Hepatocyte (in vitro differentiated cells): ENCODE results near the gene CLTRN. TPM values are rescaled to one million over a fixed set of nuclear protein-coding genes. Genes with fewer than 3 reads are reported as not detected.

Source experiments
- DNase-seq: peaks from one replicate; pipeline ENCODE4 v3.0.0-alpha.2; 2016; ENCODE audit warnings: low spot score
- H2AFZ ChIP-seq: fragments of 200-600 bp; sonication (generic); 2 replicates; pipeline ENCODE4 v1.6.0; 2016; ENCODE audit warnings: antibody characterized with exemption, mild to moderate bottlenecking
- H3K27ac ChIP-seq: fragments of 200-600 bp; sonication (generic); 2 replicates; pipeline ENCODE4 v1.5.1; 2016; ENCODE audit warnings: mild to moderate bottlenecking
- H3K27me3 ChIP-seq: fragments of 200-600 bp; sonication (generic); 2 replicates; pipeline ENCODE4 v1.6.1; 2016
- H3K36me3 ChIP-seq: fragments of 200-600 bp; sonication (generic); replicated peaks from 2 replicates; pipeline ENCODE4 v1.5.1; 2016; ENCODE audit warnings: low read depth; ENCODE audit not compliant: insufficient read depth
- H3K4me1 ChIP-seq: fragments of 200-600 bp; sonication (generic); 2 replicates; pipeline ENCODE4 v1.5.1; 2016; ENCODE audit warnings: mild to moderate bottlenecking, moderate library complexity; ENCODE audit not compliant: insufficient read depth
- H3K4me2 ChIP-seq: fragments of 200-600 bp; sonication (generic); 2 replicates; pipeline ENCODE4 v1.6.0; 2016
- H3K4me3 ChIP-seq: fragments of 200-600 bp; sonication (generic); 2 replicates; pipeline ENCODE4 v1.5.1; 2016; ENCODE audit warnings: mild to moderate bottlenecking
- H3K79me2 ChIP-seq: fragments of 200-600 bp; sonication (generic); 2 replicates; pipeline ENCODE4 v1.6.0; 2017; ENCODE audit warnings: mild to moderate bottlenecking
- H3K9me2 ChIP-seq: fragments of 200-600 bp; sonication (generic); replicated peaks from 2 replicates; pipeline ENCODE4 v1.6.0; 2017; ENCODE audit warnings: mild to moderate bottlenecking; ENCODE audit not compliant: insufficient read depth
- H3K9me3 ChIP-seq: fragments of 200-600 bp; sonication (generic); 2 replicates; pipeline ENCODE4 v1.5.1; 2016; ENCODE audit warnings: low read depth, mild to moderate bottlenecking
- H4K20me1 ChIP-seq: fragments of 200-600 bp; sonication (generic); 2 replicates; pipeline ENCODE4 v1.6.0; 2016; ENCODE audit warnings: mild to moderate bottlenecking; ENCODE audit not compliant: insufficient read depth, poor library complexity, severe bottlenecking
- CTCF ChIP-seq: fragments of 200-600 bp; sonication (generic); IDR thresholded peaks from 2 replicates; pipeline ENCODE4 v1.5.1; 2016; ENCODE audit warnings: antibody characterized with exemption, mild to moderate bottlenecking; ENCODE audit not compliant: poor library complexity
- EZH2 ChIP-seq: fragments of 200-600 bp; sonication (generic); IDR thresholded peaks from 2 replicates; pipeline ENCODE4 v1.6.1; 2016; ENCODE audit warnings: antibody characterized with exemption, mild to moderate bottlenecking, borderline replicate concordance
- EZH2phosphoT487 ChIP-seq: fragments of 200-600 bp; sonication (generic); IDR thresholded peaks from one replicate; pipeline ENCODE4 v1.6.1; 2018; ENCODE audit warnings: antibody characterized with exemption, mild to moderate bottlenecking, low read depth, moderate library complexity; ENCODE audit not compliant: unreplicated experiment, severe bottlenecking
- WGBS: methylation state at CpG from one replicate; pipeline ENCODE4 v1.1.6; 2016; ENCODE audit warnings: low lambda C conversion rate; ENCODE audit errors: missing lambda C conversion rate; 5-methylcytosine and 5-hydroxymethylcytosine counted together
- polyA plus RNA-seq: library from polyadenylated mRNA; unstranded; fragments of >200 nt; fragmentation: Nextera tagmentation; extraction: Ambion mirVana; gene quantifications from 2 replicates; pipeline ENCODE4 v1.2.1, GENCODE V29; 2016
- total RNA-seq: library from RNA; depleted of rRNA; stranded (reverse); fragments of >200 nt; gene quantifications from 2 replicates; pipeline ENCODE4 v1.2.3, GENCODE V29; 2014

Gene CLTRN
- total and polyA plus RNA-seq, 2 experiments from 2014 or later: 32.6 to 37.4 TPM

- Histone ChIP-seq H3K27me3 (no peaks in the 10 kb centered on the region), H3K9me2 (no peaks in the 10 kb centered on the region), H3K9me3 (no peaks in the 10 kb centered on the region), H4K20me1 (no peaks in the 10 kb centered on the region), H3K79me2 (no peaks in the 10 kb centered on the region), H2AFZ (no peak overlapping the region), H3K4me3 (no peak overlapping the region), H3K36me3 (no peaks in the 10 kb centered on the region), H3K4me1 (no peaks in the 10 kb centered on the region), H3K4me2 (no peak overlapping the region), H3K27ac (no peak overlapping the region)
- TF ChIP-seq EZH2 (no peak), CTCF (peak; percentile 36)
- peak; percentile 22 for DNase-seq
- WGBS: 45% methylated on average over 2 of the region's 2 CpGs
Observed at GRCh38 chrX:15594371-15594770, 70.2 kb downstream of the CLTRN start.

- Histone ChIP-seq H3K4me3 (no peak overlapping the region), H2AFZ (peak overlapping the region; percentile 7), H4K20me1 (no peaks in the 10 kb centered on the region), H3K4me1 (peaks cover 32% of the 10 kb centered on the region), H3K27me3 (no peaks in the 10 kb centered on the region), H3K4me2 (peak overlapping the region; percentile 58), H3K27ac (peak overlapping the region; percentile 86), H3K9me3 (no peaks in the 10 kb centered on the region), H3K9me2 (no peaks in the 10 kb centered on the region), H3K79me2 (no peaks in the 10 kb centered on the region), H3K36me3 (no peaks in the 10 kb centered on the region)
- DNase-seq: peak; percentile 65
- 45% methylated on average over 5 of the region's 5 CpGs for WGBS
- TF ChIP-seq EZH2: no peak
- TF ChIP-seq EZH2phosphoT487: no peak
- no peak for TF ChIP-seq CTCF
Observed at GRCh38 chrX:15579778-15580747, 84.5 kb downstream of the CLTRN start.

Other genes starting within 250 kb of the CLTRN start
- 14.3 and 16.5 TPM in 2 replicates for gene PIR, start 171.5 kb downstream of the CLTRN start, total RNA-seq
- gene PIR, start 171.5 kb downstream of the CLTRN start, polyA plus RNA-seq: 10.8 and 18.6 TPM in 2 replicates
- gene BMX, start 164.0 kb downstream of the CLTRN start, total RNA-seq: 0.07 and 0.08 TPM in 2 replicates
- not detected in 2 replicates for gene BMX, start 164.0 kb downstream of the CLTRN start, polyA plus RNA-seq
- gene ACE2, start 63.8 kb downstream of the CLTRN start, total RNA-seq: 47.8 and 49.9 TPM in 2 replicates
- 12.5 and 16.5 TPM in 2 replicates for gene ACE2, start 63.8 kb downstream of the CLTRN start, polyA plus RNA-seq
- 10.5 and 11.1 TPM in 2 replicates for gene CA5B, start 73.5 kb upstream of the CLTRN start, total RNA-seq
- 6.8 and 7.7 TPM in 2 replicates for gene CA5B, start 73.5 kb upstream of the CLTRN start, polyA plus RNA-seq
- gene ZRSR2, start 125.7 kb upstream of the CLTRN start, total RNA-seq: 8.1 and 11.0 TPM in 2 replicates
- gene ZRSR2, start 125.7 kb upstream of the CLTRN start, polyA plus RNA-seq: 15.7 and 24.0 TPM in 2 replicates
- gene AP1S2, start 190.0 kb upstream of the CLTRN start, total RNA-seq: 64.9 and 69.2 TPM in 2 replicates
- 29.0 and 36.9 TPM in 2 replicates for gene AP1S2, start 190.0 kb upstream of the CLTRN start, polyA plus RNA-seq